Endometrium (tissue), 2 donors: ENCODE results near the gene CALR3.
"Not testable (repeated sequence)": the region's sequence is repeated elsewhere in the genome, so short reads cannot be mapped to it uniquely, and the experiment has no call there.

ENCODE experiments used
- FAIRE-seq: peaks from 2 replicates; lab custom pipeline; 2012; peaks lifted over from hg19 to GRCh38; lab: Jason Lieb, UNC
- donor health status: control.
- donor health status: control.

The CALR3 gene

GRCh38 chr19:16496613-16496983 is 631 bp upstream of the CALR3 start:
- no peak for FAIRE-seq

GRCh38 chr19:16486476-16486875 is 9.5 kb downstream of the CALR3 start:
- FAIRE-seq = not testable (repeated sequence)

- FAIRE-seq = no peak
Measured at GRCh38 chr19:16482745-16483144, 13.2 kb downstream of the CALR3 start.

GRCh38 chr19:16477311-16477710 is 18.7 kb downstream of the CALR3 start:
- FAIRE-seq = no peak

GRCh38 chr19:16476401-16476800 is 19.6 kb downstream of the CALR3 start:
- FAIRE-seq = no peak

GRCh38 chr19:16473875-16474392 is 22.0 kb downstream of the CALR3 start:
- no peak for FAIRE-seq

GRCh38 chr19:16472992-16473391 is 23.0 kb downstream of the CALR3 start:
- FAIRE-seq = no peak

GRCh38 chr19:16472559-16472899 is 23.4 kb downstream of the CALR3 start:
- not testable (repeated sequence) for FAIRE-seq

- no peak for FAIRE-seq
Measured at GRCh38 chr19:16470911-16471811, 24.8 kb downstream of the CALR3 start.

- FAIRE-seq = no peak
Measured at GRCh38 chr19:16470541-16470910, 25.4 kb downstream of the CALR3 start.

- no peak for FAIRE-seq
Measured at GRCh38 chr19:16467581-16467980, 28.4 kb downstream of the CALR3 start.

- FAIRE-seq = not testable (repeated sequence)
Measured at GRCh38 chr19:16466802-16467427, 29.1 kb downstream of the CALR3 start.

- FAIRE-seq = no peak
Measured at GRCh38 chr19:16465239-16465638, 30.7 kb downstream of the CALR3 start.

GRCh38 chr19:16463991-16464575 is 31.9 kb downstream of the CALR3 start:
- FAIRE-seq = no peak

- FAIRE-seq = no peak
Measured at GRCh38 chr19:16463341-16463990, 32.5 kb downstream of the CALR3 start.

GRCh38 chr19:16462757-16463250 is 33.2 kb downstream of the CALR3 start:
- no peak for FAIRE-seq

GRCh38 chr19:16461630-16462051 is 34.3 kb downstream of the CALR3 start:
- FAIRE-seq = no peak

- FAIRE-seq = no peak
Measured at GRCh38 chr19:16460454-16460853, 35.5 kb downstream of the CALR3 start.

GRCh38 chr19:16459680-16460079 is 36.3 kb downstream of the CALR3 start:
- FAIRE-seq = no peak

- no peak for FAIRE-seq
Measured at GRCh38 chr19:16458391-16459341, 37.3 kb downstream of the CALR3 start.

GRCh38 chr19:16457954-16458331 is 38.0 kb downstream of the CALR3 start:
- FAIRE-seq = no peak
